ENCODE results near the gene SNTG2.
A peak's percentile ranks its signal among the peaks of the same experiment; 100 is the strongest.

SNTG2 gene

DNA sequence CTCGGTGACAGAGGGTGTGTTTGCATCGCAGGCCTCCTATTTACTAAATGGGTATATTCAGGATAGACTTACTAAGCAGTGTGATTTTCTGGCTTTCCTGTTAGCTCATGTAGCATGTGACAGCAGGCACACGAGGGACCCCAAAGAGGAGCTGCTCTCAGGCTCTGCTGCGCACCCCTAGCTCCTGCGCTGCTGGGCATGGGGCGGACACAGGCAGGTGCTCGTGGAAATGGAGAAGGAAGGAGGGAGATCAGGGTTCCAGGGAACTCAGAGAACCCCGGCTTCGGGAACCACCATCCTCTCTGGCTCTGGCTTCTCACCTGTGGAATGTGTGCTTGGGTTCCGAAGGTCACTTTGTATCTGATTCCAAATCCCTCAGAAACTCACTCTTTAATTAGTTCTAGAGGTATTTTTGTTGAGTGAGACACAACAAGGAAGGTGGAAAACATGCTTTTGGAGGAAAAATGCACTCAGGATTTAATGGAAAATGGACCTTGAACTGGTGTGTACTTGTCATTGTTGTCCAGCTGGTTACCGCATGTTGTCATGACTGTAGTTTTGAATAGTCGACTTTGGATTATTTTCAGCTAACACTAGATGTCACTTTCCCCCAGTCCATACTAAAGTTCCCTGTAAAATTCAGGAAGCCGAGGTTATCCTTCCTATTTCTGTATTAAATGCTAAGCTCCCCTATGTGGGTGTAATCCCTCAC lies 3.5 kb downstream of the SNTG2 start:
- DNase-seq: no peak

DNA sequence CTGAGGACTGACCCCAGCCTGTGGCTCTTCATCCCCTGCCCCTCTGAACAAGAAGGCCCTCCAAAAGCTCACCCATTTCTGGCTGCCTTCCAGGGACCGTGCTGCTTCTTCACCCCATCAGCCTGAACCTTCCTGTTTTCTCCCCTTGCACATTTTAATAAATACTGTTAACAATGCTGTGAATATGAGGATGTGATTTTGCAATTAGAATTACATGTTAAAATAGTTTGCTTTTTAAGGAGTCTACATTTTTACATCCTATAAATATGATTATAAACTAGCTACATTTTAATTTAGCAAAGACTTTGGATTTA lies 4.0 kb downstream of the SNTG2 start:
- no peak for DNase-seq

DNA sequence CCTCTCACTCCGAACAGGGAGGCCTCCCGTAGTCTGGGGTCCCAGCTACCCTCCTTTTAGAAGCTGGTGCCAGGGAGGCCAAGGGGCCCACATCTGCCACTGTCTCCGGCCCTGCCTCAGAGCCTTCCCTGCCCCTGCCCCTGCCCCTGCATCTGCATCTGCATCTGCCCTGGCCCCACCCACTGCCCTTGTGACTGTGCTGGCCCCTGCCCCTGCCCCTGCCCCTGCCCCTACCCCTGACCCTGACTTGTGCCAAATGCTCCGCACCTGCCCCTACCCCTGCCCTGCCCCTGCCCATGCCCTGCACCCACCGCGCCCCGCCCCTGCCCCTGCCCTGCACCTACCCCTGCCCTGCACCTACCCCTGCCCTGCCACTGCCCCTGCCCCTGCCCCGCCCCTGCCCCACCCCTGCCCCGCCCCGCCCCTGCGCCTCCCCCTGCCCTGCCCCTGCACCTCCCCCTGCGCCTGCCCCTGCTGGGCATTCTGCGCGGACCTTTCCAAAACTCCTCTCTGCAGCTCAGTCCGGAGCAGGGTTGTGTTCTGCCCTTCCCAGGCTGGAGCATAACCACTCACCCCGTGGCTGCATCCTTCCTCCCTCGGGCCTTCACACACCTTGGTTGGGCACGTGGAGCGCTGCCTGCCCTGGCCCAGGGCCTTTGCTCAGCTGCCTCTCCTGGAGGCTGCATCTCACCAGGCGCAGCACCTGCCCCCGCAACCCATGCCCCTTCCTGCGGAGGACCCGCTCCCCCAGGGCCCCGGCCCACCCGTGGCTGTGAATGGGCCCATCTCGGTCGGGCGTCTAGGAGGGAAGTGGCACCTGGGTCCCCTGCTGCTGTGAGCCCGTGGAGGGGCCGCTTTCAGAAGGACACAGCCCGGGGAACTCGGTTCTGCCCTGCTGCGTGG lies 5.4 kb downstream of the SNTG2 start:
- no peak for DNase-seq

DNA sequence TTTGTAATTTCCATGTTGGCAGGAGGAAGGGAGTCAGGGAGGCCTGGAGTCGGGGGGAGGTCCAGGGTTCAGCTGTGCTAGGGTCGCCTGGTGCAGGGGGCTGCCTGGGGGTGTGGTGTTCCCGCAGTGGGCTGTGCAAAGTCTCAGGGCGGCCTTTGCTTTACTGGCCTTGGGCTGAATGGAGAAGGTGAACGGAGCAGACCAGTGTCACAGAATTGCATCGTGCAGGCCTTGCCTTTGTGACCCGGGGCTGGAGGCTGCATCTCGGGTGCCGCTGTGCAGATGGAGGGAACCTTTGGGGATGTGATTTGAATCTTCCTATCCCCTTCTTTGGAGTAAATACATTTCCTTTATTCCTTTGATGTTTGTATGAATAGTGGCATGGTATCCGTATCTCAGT lies 8.8 kb downstream of the SNTG2 start:
- no peak for DNase-seq

DNA sequence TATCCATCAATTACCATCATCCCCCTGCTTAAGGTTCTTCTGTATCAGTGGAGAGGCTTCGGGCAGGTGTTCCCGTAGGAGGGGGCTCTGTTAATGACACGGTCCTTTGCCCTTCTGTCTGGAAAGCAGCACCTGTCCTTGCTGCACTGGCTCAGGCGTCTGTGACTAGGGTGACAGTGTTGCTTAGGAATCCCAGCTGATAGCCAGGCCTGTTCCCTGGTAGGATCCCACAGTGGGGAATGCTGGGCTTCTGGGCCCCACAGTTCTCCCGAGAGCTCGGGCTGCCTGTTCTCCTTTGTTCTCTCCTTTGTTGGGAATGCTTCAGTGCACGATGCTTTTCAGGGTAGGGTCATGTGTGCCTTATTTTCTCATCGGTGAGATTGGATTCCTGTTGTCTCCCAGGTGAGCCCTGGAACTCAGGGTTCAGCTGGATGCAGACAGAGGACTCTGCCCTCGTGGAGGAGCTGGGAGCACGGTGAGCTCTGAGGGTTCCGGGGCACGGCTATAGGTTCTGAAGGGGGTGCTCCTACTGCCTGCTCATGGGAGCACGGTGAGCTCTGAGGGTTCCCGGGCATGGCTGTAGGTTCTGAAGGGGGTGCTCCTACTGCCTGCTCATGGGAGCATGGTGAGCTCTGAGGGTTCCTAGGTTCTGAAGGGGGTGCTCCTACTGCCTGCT lies 9.6 kb downstream of the SNTG2 start:
- DNase-seq: no peak

DNA sequence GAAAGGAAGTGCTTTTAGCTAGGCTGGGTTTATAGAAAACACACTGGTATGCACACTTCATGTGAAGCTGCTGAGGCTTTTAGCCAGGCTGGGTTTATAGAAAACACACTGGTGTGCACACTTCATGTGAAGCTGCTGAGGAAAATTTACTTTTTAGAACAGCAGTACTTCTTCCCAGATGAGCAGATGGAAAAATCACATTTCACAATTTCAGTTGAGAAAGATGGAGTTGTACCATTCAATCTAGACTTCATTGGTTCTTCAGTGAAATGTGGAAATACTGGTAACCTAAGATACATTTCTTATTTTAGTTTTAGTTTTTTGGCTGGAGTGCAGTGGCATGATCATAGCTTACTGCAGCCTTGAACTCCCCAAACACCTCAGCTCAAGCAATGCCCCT lies 11.1 kb downstream of the SNTG2 start:
- DNase-seq: no peak

DNA sequence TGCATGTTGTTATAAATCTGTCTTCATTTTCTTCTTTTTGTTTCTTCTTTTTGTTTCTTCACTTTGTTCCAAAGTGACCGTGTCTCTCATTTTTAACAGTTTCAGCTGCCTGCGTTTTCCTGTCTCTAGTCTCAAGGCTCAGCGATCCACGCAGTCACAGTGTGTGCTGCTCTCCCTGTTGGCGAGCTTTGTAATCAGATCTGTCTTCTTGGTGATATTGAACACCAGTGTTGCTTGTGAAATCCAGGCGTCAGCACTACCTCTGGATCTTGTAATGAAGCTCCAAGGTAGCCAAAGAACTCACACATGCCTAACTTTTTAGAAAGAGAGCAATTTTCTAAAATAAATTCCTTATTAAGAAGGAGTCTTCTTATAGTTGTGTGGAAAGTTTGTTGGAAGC lies 13.2 kb downstream of the SNTG2 start:
- no peak for DNase-seq

DNA sequence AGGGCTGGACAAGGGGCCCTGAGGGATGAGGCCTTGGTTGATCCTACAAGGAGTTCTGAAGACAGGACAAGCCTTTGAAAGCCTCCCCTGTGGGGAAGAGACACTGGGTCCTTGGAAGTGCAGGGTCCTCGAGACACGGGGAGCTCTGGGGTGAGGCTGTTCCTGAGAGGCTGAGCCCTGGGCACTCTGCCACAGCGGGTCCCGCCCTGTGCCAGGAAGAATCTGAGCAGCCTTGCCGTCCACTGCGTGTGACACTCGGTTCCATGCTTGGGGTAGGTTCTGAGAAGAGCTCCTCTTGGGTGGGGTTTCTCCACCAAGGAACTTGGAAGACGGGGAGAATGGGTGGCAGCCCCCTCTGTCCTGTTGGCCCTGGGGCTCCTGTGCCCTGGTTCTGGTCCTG lies 13.9 kb downstream of the SNTG2 start:
- DNase-seq: no peak

DNA sequence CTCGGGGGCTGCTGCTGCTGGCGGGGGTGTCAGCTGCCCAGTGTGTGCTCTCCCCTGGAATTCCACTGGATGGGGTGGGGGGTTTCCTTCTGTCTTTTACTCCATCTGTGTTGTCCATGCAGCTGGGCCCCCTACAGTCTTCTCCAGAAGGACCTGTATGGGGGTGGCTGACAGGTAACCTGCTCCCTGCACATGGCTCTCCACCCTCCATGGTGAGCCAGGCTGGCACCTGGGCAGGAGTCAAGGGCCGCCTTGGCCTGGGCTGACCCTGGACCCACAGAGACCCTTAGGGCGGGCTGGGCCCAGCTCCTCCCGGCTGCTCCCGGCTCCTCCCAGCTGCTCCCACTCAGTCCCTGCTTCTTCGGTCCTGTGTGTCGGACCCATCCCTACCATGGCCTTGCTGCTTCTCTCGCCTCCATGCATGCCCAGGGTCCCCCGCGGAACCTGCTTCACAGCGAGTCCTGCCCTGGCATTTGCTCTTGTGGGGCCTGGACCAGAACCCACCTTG lies 15.0 kb downstream of the SNTG2 start:
- no peak for DNase-seq

DNA sequence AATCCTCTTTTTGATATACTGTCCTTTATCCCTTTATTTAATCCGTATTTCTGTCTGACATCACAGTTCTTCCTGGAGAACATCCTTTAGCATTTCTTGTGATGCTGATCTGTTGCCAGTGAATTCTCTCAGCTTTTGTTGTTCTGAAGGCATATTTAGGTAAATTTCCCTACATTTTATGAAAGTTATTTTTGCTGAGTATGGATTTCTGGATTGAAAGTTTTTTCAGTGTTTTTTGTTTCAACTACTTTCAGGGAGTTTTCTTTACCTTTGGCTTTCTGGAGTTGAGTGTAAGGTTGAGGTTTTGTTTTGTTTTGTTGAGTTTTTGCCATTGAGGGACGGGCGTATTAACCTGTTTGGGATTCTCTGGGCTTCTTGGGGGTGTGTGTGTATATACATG lies 22.5 kb downstream of the SNTG2 start:
- DNase-seq: no peak

DNA sequence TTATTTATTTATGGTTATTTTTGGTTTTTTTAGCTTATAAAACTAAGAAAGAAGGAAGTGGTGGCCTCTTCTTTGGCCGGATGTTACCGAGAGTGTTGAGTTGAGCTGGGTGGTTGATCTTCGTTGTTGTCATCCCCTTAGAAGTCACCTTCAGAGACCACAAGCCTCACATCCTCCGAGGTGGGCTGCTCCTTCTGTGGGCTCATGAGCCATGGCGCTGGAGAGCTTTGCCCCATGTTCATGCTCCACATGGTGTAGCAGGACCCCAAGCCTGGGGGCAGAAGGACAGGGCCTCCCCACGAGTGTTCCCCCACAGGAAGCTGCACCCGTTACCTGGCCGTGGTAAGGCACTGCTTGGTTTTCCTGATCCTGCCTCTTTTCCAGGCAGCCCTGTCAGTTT lies 23.4 kb downstream of the SNTG2 start:
- peak; percentile 26 for DNase-seq

DNA sequence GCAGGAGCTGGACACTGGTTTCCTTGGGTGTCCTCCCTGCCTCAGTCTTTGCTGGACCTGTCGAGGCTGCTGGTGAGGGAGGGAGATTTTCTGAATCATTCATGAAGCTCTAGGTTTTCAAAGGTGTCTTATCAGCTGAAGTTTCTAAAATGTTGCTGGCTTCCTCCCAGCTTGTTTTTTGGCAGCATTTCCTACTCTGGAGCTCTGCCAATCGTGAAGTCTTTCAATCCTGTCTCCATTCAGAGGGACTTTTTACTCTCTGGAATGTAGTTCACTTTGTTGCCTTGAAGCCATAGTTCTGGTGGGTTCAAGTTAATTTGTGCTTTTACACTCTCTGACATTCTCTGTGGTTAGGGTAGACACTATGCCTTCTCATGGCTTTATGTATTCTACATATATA lies 23.9 kb downstream of the SNTG2 start:
- DNase-seq: no peak

DNA sequence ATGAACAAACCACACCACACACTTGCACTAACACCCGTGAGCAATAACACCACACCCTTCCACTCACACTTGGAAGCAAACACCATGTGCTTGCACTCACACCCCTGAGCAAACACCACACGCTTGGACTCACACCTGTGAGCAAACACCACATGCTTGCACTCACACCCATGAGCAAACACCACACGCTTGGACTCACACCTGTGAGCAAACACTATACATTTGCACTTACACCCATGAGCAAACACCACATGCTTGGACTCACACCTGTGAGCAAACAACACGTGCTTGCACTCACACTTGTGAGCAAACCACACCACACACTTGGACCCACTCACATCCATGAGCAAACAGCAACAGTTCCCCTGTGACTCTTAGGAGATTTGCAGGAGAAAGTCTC lies 24.4 kb downstream of the SNTG2 start:
- DNase-seq: no peak

DNA sequence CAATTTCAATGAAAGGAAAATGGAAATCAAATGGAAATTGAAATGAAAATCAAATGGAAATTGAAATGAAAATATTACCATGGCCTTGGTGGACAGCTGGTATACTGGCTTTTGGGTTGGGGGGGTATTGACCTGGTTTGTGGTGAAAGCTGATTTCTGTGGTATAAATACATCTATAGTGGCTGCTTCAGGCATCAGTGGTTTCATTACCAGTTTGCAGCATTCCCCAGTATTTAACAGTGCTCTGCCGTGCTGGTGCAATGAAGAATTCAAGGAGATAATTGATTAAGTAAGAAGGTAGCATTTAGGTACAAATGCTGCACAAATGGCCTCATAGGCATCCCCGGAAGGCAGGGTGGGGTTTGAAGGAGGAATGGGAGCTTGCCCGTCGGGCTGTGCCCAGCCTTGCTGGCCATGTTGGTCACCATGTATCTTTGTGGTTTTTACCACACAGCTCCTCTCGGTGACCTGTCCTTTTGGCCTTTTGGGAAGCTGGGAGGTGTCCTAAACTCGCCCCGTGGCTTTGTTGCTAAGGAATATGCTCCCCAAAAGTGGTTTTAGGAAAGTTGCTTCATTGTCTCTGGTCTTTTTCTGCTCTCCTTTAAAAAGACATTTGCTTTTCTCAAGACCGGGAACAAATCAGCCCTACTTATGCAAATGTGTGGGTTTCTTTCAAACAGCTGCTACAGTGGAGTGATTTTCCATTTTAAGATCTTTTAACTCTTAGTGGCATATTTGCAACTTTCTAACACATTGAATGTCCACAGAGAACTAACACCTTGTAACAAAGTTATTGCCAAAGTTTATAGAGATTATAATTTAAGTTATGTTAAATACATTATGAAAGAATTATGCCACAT lies 28.6 kb downstream of the SNTG2 start:
- no peak for DNase-seq

DNA sequence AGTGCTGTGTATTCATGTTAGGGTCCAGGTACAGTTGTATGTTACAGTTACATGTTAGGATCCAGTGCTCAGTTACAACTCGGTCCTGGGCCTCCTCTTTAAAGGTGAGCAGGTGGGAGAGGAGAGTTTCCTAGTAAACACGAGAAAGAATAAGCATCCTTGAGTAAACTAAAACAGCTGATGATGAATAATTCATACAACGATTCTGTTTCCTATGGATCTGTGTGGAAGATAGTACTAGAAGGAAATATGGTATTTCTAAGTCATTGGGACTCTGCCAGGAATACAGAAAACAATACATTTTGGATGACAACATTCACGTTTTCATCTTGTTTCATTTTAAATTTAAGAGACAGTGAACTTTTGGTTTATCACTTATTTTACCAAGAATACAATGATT lies 29.5 kb downstream of the SNTG2 start:
- DNase-seq: no peak

DNA sequence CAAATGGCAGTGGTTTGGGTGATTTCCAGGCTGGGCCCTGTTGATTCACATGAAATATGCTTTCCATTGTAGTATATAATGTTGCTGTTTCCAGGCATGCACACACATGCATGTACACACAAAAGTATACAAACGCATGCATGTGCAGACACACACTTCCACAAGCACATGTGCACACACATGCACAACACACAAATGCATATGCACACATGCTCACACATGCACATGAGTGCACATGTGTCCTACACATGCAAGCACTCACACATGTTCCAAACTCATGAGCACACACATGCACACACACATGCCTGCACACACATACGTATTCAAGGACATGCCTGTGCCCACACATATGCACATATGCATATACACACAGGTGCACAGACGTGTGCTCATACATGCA lies 30.6 kb downstream of the SNTG2 start:
- DNase-seq: no peak

DNA sequence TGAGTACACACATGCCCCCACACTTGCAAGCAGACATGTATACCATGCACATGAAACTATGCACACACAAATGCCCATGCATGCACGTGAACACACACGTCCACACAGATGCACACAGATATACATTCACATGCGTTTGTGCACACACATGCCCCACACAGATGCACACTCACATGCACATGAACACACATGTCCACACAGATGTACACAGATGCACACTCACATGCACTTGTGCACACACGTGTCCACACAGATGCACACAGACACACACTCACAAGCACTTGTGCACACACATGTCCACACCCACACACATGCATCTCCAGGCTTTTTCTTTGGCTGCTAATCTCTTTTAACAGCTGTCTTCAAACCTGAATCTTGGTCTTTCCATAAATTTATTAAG lies 31.1 kb downstream of the SNTG2 start:
- no peak for DNase-seq

DNA sequence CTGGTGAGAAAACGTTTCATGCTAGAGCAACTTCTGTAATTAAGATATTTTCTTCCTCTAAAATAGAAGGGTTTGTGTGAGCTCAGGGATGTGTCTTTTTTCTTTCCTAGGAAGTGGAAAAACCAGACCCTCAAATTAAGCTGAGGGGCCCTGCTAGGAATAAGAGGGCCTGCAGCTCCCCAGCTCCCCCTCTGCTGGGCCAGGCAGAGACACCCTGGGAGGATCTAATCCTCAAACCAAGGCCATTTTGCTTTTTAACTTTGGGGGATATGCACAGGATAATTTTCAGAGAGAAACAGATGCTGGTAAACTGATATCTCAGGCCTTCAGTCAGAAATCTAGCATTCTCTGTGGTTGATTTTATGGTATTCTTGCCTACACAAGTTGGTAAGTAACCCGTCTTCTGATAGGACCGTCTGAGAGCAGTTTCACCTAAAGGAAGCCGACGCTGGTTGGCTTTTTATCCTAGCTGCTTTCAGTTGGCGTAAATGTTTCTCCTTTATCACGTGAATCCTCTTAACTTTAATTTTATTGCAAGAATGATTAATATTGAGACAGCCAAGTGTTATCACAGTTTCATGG lies 34.8 kb downstream of the SNTG2 start:
- no peak for DNase-seq

DNA sequence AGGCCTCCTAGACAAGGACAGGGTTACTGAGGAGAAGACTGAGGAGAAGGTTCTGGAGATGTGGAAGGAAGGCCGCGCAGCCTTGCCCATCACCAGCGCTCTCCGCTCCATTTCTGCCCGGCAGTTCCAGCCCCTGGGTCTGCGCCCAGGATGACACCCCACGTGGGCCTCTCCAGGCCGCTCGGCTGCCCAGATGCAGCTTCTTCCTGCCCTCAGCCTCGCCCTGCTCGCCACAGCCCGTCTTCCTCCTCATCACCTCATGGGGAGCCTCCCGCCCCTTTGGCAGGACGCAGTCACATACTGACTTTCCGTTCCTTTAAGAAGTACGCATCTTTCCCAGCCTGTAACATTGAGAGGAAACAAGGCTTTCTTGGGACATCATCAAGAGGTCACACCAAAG lies 37.1 kb downstream of the SNTG2 start:
- no peak for DNase-seq

DNA sequence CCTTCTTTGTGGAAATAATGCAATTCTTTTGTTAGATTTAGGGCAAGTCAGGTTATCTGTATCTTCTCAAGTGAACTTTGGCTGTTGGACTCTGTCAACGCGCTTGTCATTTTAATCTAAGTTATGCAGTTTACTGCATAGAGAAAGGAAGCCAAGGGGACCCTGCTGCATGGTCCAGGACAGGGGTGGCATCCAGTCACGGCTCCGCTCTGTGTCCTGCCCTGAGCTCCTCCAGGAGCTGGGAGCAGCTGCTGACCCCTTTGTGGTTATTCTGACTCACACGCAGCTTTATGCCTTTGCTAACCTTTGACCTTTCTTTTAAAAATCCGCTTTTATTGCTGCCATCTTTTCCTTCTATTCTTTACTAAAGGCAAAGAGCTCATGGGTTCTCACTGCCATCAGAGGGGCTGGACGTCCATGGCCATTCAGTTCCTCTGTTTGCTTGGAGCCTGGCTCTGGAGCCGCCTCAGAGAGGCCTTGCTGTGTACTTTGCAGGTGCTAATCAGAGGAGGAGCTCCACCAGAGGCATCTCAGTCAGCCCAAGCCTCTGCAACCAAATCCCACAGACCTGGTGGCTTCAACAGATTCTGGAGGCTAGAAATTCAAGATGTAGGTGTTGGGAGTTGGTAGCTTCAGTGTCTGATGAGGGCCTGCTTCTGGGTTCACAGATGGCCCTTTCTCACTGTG lies 39.3 kb downstream of the SNTG2 start:
- DNase-seq: no peak

DNA sequence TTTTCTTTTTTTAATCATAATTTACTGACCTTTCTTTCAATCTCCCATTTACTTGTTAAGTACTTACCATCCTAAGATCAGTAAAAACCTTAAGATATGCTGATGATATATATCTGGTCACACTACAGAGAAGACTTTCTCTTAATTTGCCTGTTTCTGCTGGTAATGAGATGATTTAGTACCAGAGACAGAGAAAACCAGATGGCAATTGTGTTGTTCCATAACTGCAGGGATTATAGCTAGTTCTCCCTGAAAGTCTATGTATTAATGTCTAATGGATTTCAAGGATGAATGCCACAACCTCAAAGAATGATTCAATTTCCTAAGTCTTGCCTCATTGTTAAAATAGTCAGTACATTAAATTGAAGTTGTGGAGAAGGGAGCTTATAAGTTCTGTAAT lies 40.3 kb downstream of the SNTG2 start:
- no peak for DNase-seq

DNA sequence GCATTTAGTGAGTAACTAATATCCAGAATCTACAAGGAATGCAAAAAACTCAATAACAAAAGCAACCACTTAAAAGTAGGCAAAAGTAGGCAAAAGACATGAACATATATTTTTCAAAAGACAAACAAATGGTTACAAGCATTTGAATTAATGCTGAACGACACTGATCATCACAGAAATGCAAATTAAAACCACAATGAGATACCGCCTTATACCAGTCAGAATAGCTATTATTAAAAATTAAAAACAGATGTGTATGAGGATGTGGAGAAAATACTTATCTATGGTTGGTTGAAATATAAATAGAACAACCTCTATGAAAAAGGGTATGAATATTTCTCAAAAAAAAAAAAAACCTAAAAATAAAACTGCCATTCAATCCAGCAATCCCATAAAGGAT lies 51.7 kb downstream of the SNTG2 start:
- DNase-seq: no peak

Measured in activated CD4-positive, alpha-beta T cell treated with anti-CD3 and anti-CD28 coated beads for 48 hours (primary cell).